Kidney (tissue), 14 donors: Measurements from ENCODE around the gene MTTP. TPM values are rescaled to one million over a fixed set of nuclear protein-coding genes. Genes with fewer than 3 reads are reported as not detected.

Experiments
- DNase-seq, 5 donors: peaks; one replicate each; pipeline ENCODE4 v3.0.0-alpha.2; 2013 to 2020
- FAIRE-seq: peaks from 2 replicates; lab custom pipeline; 2012; peaks lifted over from hg19 to GRCh38; lab: Jason Lieb, UNC
- H3K27ac ChIP-seq, 2 donors: one replicate each; pipeline ENCODE4 v1.7.0; 2013; ENCODE audit warnings: low read depth in 2 of 2, low read length in 2 of 2, inconsistent platforms in 1 of 2
- H3K27me3 ChIP-seq: one replicate; pipeline ENCODE4 v1.7.1; 2013; ENCODE audit warnings: low read length, inconsistent platforms; ENCODE audit not compliant: control insufficient read depth, insufficient read depth
- H3K36me3 ChIP-seq, 3 donors: one replicate each; pipeline versions ENCODE4 v1.7.0 to v1.7.1; 2013; ENCODE audit warnings: low read length in 3 of 3, control low read depth in 1 of 3, inconsistent platforms in 1 of 3; ENCODE audit not compliant: insufficient read depth in 3 of 3, control insufficient read depth in 2 of 3
- H3K4me1 ChIP-seq, 3 donors: one replicate each; pipeline versions ENCODE4 v1.7.0 to v1.7.1; 2013; ENCODE audit warnings: low read length in 3 of 3, inconsistent platforms in 1 of 3, low read depth in 1 of 3; ENCODE audit not compliant: control insufficient read depth in 2 of 3, insufficient read depth in 2 of 3
- H3K4me3 ChIP-seq, 3 donors: one replicate each; pipeline versions ENCODE4 v1.7.0 to v1.8.1; 2013; ENCODE audit warnings: low read length in 3 of 3, control low read depth in 1 of 3, inconsistent platforms in 1 of 3
- H3K9ac ChIP-seq, 3 donors: one replicate each; pipeline versions ENCODE4 v1.7.0 to v1.7.1; 2013; ENCODE audit warnings: low read length in 3 of 3, control low read depth in 1 of 3, inconsistent platforms in 1 of 3
- H3K9me3 ChIP-seq, 3 donors: one replicate each; pipeline versions ENCODE4 v1.7.0 to v1.7.1; 2013; ENCODE audit warnings: low read length in 3 of 3, control low read depth in 1 of 3, inconsistent platforms in 1 of 3; ENCODE audit not compliant: control insufficient read depth in 2 of 3, insufficient read depth in 1 of 3
- CTCF ChIP-seq: IDR thresholded peaks from 3 replicates; pipeline ENCODE4 v1.5.1; 2012; ENCODE audit warnings: mild to moderate bottlenecking, moderate library complexity, borderline replicate concordance; ENCODE audit not compliant: insufficient read depth; ENCODE audit errors: extremely low read depth
- intact Hi-C: fragments of 100-400 bp; cut with DNase I; formaldehyde crosslinking; loops from one replicate; pipeline ENCODE4 v1.11.1; 2022
- polyA plus RNA-seq: library from polyadenylated mRNA; stranded (reverse); fragments of 350-450 nt; fragmentation: Illumina TruSeq; extraction: RNeasy Lipid Tissue Mini Kit (QIAGEN cat#74804); gene quantifications from one replicate; pipeline ENCODE4 v1.2.3, GENCODE V29; 2014; ENCODE audit warnings: low read depth, low replicate concordance; ENCODE audit not compliant: insufficient read depth
- total RNA-seq: library from RNA; stranded (reverse); fragmentation: NEBNext Ultra II Directional; extraction: Animal tissue kit (Norgen Biotek cat#: 25700); gene quantifications from one replicate; pipeline ENCODE4 v1.2.1, GENCODE V29; 2021
- donor health status: control.
- donor health status: control.
- donor health status: control.
- donor health status: control.
- donor health status: control.
- donor health status: DM: yes; HTN: yes; CAD: no.
- donor health status: Normal renal cell carcinoma (clear cell type).

MTTP gene
- total and polyA plus RNA-seq, 2 donors from 2014 or later = 0.19 to 5.8 TPM

GRCh38 chr4:99655308-99656081 is 80.9 kb downstream of the MTTP start:
- Histone ChIP-seq H3K4me1 (peaks cover 0 to 4% (median 0%) of the 10 kb centered on the region in 3 donors), H3K9me3 (no peaks in the 10 kb centered on the region), H3K27ac (no peak overlapping the region), H3K4me3 (no peak overlapping the region), H3K27me3 (no peaks in the 10 kb centered on the region), H3K36me3 (no peaks in the 10 kb centered on the region), H3K9ac (no peak overlapping the region)
- DNase-seq (peak in 2 of 5 donors; percentile 36 to 51), FAIRE-seq (no peak)
- intact Hi-C loops = no loop called here
- TF ChIP-seq CTCF = no peak

GRCh38 chr4:99657798-99658197 is 83.2 kb downstream of the MTTP start, which contains the start of gene C4orf54:
TSS of gene C4orf54 (minus strand) at chr4:99657828. CDS start at chr4:99654648, 3,180 bp downstream.
- no peaks in the 10 kb centered on the region for H3K9me3 ChIP-seq
- H3K27me3 ChIP-seq = no peaks in the 10 kb centered on the region
- H3K36me3 ChIP-seq = no peaks in the 10 kb centered on the region
- no peak for DNase-seq
- H3K27ac ChIP-seq = no peak within 1 kb of the TSS
- no peak for FAIRE-seq
- no peak within 1 kb of the TSS for H3K9ac ChIP-seq
- H3K4me3 ChIP-seq = no peak within 1 kb of the TSS
- intact Hi-C loops = no loop called here
- TF ChIP-seq CTCF = no peak
- peaks cover 0 to 4% (median 0%) of the 10 kb centered on the region in 3 donors for H3K4me1 ChIP-seq

GRCh38 chr4:99658666-99659065 is 84.0 kb downstream of the MTTP start:
- no peak for TF ChIP-seq CTCF
- DNase-seq (no peak), FAIRE-seq (no peak)
- intact Hi-C loops = no loop called here
- H3K9me3 ChIP-seq = no peaks in the 10 kb centered on the region
- peaks cover 0 to 4% (median 0%) of the 10 kb centered on the region in 3 donors for H3K4me1 ChIP-seq
- no peaks in the 10 kb centered on the region for H3K36me3 ChIP-seq
- H3K27me3 ChIP-seq = no peaks in the 10 kb centered on the region
- no peak overlapping the region for H3K27ac ChIP-seq
- H3K4me3 ChIP-seq = no peak overlapping the region
- H3K9ac ChIP-seq = no peak overlapping the region
